ENCODE results near the gene CD226. TPM values are rescaled to one million over a fixed set of nuclear protein-coding genes. Genes with fewer than 3 reads are reported as not detected.

Gene CD226
- total and polyA plus RNA-seq, 10 of the 15 experiments (the other 5 are each of a cell fraction or from before 2014, with no cell fraction given) = 12.9 to 68.8 (median 47.3) TPM

- TF ChIP-seq TAF1 (IDR thresholded peaks at IDR 0.05; ENCODE audit: borderline replicate concordance, low read depth, low read length) (no peak), TCF7 (IDR thresholded peaks at IDR 0.05; ENCODE audit: borderline replicate concordance) (no peak), TARDBP (IDR thresholded peaks at IDR 0.05; ENCODE audit: borderline replicate concordance) (no peak), ZBTB4 (CRISPR knock-in tag; IDR thresholded peaks at IDR 0.05) (no peak), CBX5 (IDR thresholded peaks at IDR 0.05; ENCODE audit: low read depth) (no peak), RAD51 (IDR thresholded peaks at IDR 0.05) (no peak), ZNF274 (IDR thresholded peaks at IDR 0.05; ENCODE audit: insufficient read depth, insufficient read length) (no peak), FOXK2 (IDR thresholded peaks at IDR 0.05) (no peak), BACH1 (IDR thresholded peaks at IDR 0.05; ENCODE audit: borderline replicate concordance) (no peak), ASH2L (IDR thresholded peaks at IDR 0.05; ENCODE audit: borderline replicate concordance, low read depth) (no peak), BCL3 (IDR thresholded peaks at IDR 0.05; ENCODE audit: borderline replicate concordance, insufficient read depth, low read depth, low read length, poor library complexity, severe bottlenecking) (no peak), PRDM15 (CRISPR knock-in tag; IDR thresholded peaks at IDR 0.05) (no peak), HCFC1 (IDR thresholded peaks at IDR 0.05; ENCODE audit: low read length) (no peak), RUNX3 (IDR thresholded peaks at IDR 0.05; ENCODE audit: low read length) (no peak), ZBTB33 (IDR thresholded peaks at IDR 0.05) (no peak)
- Histone ChIP-seq H3K4me3 (no peak overlapping the region), H3K9me3 (replicated peaks; ENCODE audit: control insufficient read depth, insufficient read depth, low read length) (no peaks in the 10 kb centered on the region; the same call in 1 of the 3 replicates), H3K27ac (ENCODE audit: control insufficient read depth, insufficient read depth) (peak overlapping the region; percentile 24; the same call in 1 of the 2 replicates), H3K36me3 (ENCODE audit: control insufficient read depth in 2 of 2, insufficient read depth in 2 of 2, low read length in 1 of 2) (no peaks in the 10 kb centered on the region; a peak in 1 of 4 replicates), H3K4me1 (ENCODE audit: control insufficient read depth, insufficient read depth, low read length) (peaks cover 37% of the 10 kb centered on the region), H3K79me2 (ENCODE audit: control insufficient read depth, insufficient read depth, low read length) (peaks cover 12% of the 10 kb centered on the region), H3K4me2 (ENCODE audit: control insufficient read depth, insufficient read depth) (no peak overlapping the region), H4K20me1 (ENCODE audit: control insufficient read depth, insufficient read depth) (no peaks in the 10 kb centered on the region), H3K9ac (ENCODE audit: control insufficient read depth, insufficient read depth, low read length) (no peak overlapping the region), H3K27me3 (replicated peaks in 1 of 2; ENCODE audit: control insufficient read depth in 2 of 2, insufficient read depth in 2 of 2, low read length in 1 of 2) (no peaks in the 10 kb centered on the region), H2AFZ (ENCODE audit: control insufficient read depth, low read depth, low read length) (no peak overlapping the region)
- POLR2A ChIA-PET = interaction anchor here (0.6 kb wide), 1 partner anchor 52 kb away, joined by 3 read pairs; no protein-coding TSS in a partner anchor
- in situ Hi-C loops (cut with MboI) = no loop called here
- intact Hi-C loops (cut with micrococcal nuclease; ENCODE audit: unreplicated experiment) = no loop called here
- BruUV-seq (replicated peaks) = no TSS peak
- RAD21 ChIA-PET (ENCODE audit: unreplicated experiment) = interaction anchor here (0.7 to 1.1 kb wide), 3 partner anchors 52 to 170 kb away, joined by 3 read pairs; no protein-coding TSS in a partner anchor
- DNase-seq (ENCODE audit: low read depth, low spot score) (no peak), FAIRE-seq (no peak), ATAC-seq (no peak)
- CTCF ChIA-PET = interaction anchor here (1.3 kb wide), 1 partner anchor 136 kb away, joined by 4 read pairs; no protein-coding TSS in a partner anchor
- SMC1A ChIA-PET (ENCODE audit: uncharacterized antibody, unreplicated experiment) = interaction anchor here (0.6 to 2.0 kb wide), 7 partner anchors 9 to 1963 kb away, joined by 3 to 12 read pairs (median 3); no protein-coding TSS in a partner anchor
- 100% methylated on average over 1 of the region's 1 CpG for WGBS (ENCODE audit: insufficient coverage, insufficient replicate concordance, low lambda C conversion rate, missing lambda C conversion rate)
Observed at GRCh38 chr18:69951182-69951581, 3.5 kb upstream of the CD226 start.
